ENCODE measurements around the gene NDUFB11. TPM values are rescaled to one million over a fixed set of nuclear protein-coding genes. Genes with fewer than 3 reads are reported as not detected.
"Not testable (repeated sequence)": the region's sequence is repeated elsewhere in the genome, so short reads cannot be mapped to it uniquely, and the experiment has no call there.

Gene NDUFB11
- total RNA-seq, 1 donor from 2014 or later = 98.8 TPM

DNA sequence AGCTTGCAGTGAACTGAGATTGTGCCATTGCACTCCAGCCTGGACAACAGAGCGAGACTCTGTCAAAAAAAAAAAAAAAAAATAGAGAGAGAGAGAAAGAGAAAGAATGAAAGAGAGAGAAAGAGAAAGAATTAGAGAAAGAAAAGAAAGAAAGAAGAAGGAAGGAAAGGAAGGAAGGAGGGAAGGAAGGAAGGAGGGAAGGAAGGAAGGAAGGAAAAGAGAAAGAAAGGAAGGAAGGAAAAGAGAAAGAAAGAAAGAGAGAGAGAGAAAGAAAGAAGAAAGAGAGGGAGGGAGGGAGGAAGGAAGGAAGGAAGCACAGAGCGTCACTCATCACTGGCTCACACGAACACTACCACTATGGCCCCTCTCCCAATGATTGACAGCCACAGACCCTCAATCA is 20.0 kb downstream of the NDUFB11 start:
- H3K36me3 Mint-ChIP-seq (ENCODE audit: low read depth); H3K9me3 Mint-ChIP-seq; H3K4me1 Mint-ChIP-seq (ENCODE audit: low read depth); H3K27me3 Mint-ChIP-seq (ENCODE audit: low read depth); H3K4me3 Mint-ChIP-seq (ENCODE audit: low read depth); intact Hi-C loops (cut with micrococcal nuclease); DNase-seq (ENCODE audit: low spot score); H3K27ac Mint-ChIP-seq: not testable (repeated sequence)

DNA sequence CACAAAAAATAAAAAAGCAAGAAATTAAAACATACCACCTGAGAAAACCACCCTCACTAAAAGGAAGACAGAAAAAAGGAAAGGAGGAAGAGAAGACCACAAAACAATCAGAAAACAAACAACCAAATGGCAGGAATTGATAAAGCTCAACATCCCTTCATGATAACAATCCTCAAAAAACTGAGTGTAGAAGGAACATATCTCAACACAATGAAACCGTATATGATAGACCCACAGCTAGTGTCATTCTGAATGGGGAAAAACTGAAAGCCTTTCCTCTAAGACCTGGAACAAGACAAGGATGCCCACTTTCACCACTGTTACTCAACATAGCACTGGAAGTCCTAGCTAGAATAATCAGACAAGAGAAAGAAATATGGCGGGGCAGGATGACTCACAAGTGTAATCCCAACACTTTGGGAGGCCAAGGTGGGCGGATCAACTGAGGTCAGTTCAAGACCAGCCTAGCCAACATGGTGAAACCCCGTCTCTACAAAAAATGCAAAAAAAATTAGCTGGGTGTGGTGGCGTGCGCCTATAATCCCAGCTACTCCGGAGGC is 27.9 kb downstream of the NDUFB11 start:
- H3K27me3 Mint-ChIP-seq (ENCODE audit: low read depth); intact Hi-C loops (cut with micrococcal nuclease); DNase-seq (ENCODE audit: low spot score); H3K4me1 Mint-ChIP-seq (ENCODE audit: low read depth); H3K27ac Mint-ChIP-seq; H3K9me3 Mint-ChIP-seq; H3K4me3 Mint-ChIP-seq (ENCODE audit: low read depth); H3K36me3 Mint-ChIP-seq (ENCODE audit: low read depth): not testable (repeated sequence)

GRCh38 chrX:47112316-47112954 is 32.1 kb downstream of the NDUFB11 start:
- no peak overlapping the region for H3K4me3 Mint-ChIP-seq (ENCODE audit: low read depth)
- no peak overlapping the region for H3K27ac Mint-ChIP-seq
- intact Hi-C loops (cut with micrococcal nuclease) = no loop called here
- H3K9me3 Mint-ChIP-seq = no peaks in the 10 kb centered on the region
- no peaks in the 10 kb centered on the region for H3K27me3 Mint-ChIP-seq (ENCODE audit: low read depth)
- DNase-seq (ENCODE audit: low spot score) = no peak
- H3K36me3 Mint-ChIP-seq (ENCODE audit: low read depth) = no peaks in the 10 kb centered on the region
- no peaks in the 10 kb centered on the region for H3K4me1 Mint-ChIP-seq (ENCODE audit: low read depth)

GRCh38 chrX:47110936-47111615 is 33.4 kb downstream of the NDUFB11 start:
- H3K9me3 Mint-ChIP-seq; H3K27me3 Mint-ChIP-seq (ENCODE audit: low read depth); H3K4me1 Mint-ChIP-seq (ENCODE audit: low read depth); H3K4me3 Mint-ChIP-seq (ENCODE audit: low read depth); DNase-seq (ENCODE audit: low spot score); H3K36me3 Mint-ChIP-seq (ENCODE audit: low read depth); intact Hi-C loops (cut with micrococcal nuclease); H3K27ac Mint-ChIP-seq: not testable (repeated sequence)

GRCh38 chrX:47101206-47101605 is 43.3 kb downstream of the NDUFB11 start:
- intact Hi-C loops (cut with micrococcal nuclease) = no loop called here
- no peak for DNase-seq (ENCODE audit: low spot score)
- Mint-ChIP-seq H3K27me3 (ENCODE audit: low read depth) (no peaks in the 10 kb centered on the region), H3K9me3 (no peaks in the 10 kb centered on the region), H3K27ac (no peak overlapping the region), H3K4me1 (ENCODE audit: low read depth) (no peaks in the 10 kb centered on the region), H3K36me3 (ENCODE audit: low read depth) (no peaks in the 10 kb centered on the region), H3K4me3 (ENCODE audit: low read depth) (no peak overlapping the region)

DNA sequence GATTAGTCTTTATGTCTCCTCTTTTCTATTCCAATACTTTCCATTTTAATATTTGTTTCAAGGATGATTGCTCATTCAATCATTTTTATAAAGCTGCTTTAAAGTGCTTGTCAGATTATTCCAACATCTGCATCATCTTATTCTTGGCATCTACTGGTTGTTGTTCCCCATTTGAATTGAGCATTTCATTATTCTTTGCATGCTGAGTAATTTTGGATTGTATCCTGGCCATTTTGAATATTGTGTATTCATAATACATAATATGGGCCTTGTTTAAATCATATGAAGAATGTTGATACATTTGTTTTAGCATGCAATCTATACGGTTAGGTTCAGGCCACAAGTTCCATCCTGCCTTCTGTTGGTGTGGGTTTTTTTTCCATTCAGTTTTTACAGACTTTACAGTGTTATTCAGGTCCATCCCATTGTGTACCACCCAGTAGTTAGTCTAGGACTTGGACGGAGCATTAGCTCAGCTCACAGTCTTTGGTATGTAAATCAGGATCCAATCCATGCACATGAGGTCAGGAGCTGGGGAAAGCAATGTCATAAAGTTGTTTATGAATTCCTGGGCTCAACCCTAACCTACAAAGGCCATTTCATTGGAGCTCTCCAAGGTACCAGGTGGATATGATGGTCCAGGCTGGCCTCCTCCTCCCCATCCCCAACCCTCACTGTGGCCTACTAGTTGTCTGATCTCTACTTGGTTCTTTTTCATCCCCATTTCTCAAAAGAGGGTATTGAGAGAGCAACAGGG is 46.0 kb downstream of the NDUFB11 start:
- no peak for DNase-seq (ENCODE audit: low spot score)
- Mint-ChIP-seq H3K36me3 (ENCODE audit: low read depth) (no peaks in the 10 kb centered on the region), H3K4me3 (ENCODE audit: low read depth) (no peak overlapping the region), H3K9me3 (no peaks in the 10 kb centered on the region), H3K4me1 (ENCODE audit: low read depth) (no peaks in the 10 kb centered on the region), H3K27ac (no peak overlapping the region), H3K27me3 (ENCODE audit: low read depth) (no peaks in the 10 kb centered on the region)
- intact Hi-C loops (cut with micrococcal nuclease) = no loop called here

- intact Hi-C loops (cut with micrococcal nuclease) = no loop called here
- Mint-ChIP-seq H3K27ac (no peak overlapping the region), H3K4me1 (ENCODE audit: low read depth) (no peaks in the 10 kb centered on the region), H3K36me3 (ENCODE audit: low read depth) (no peaks in the 10 kb centered on the region), H3K9me3 (no peaks in the 10 kb centered on the region), H3K4me3 (ENCODE audit: low read depth) (no peak overlapping the region), H3K27me3 (ENCODE audit: low read depth) (no peaks in the 10 kb centered on the region)
- DNase-seq (ENCODE audit: low spot score) = no peak
Observed at GRCh38 chrX:47097018-47097417, 47.5 kb downstream of the NDUFB11 start.

DNA sequence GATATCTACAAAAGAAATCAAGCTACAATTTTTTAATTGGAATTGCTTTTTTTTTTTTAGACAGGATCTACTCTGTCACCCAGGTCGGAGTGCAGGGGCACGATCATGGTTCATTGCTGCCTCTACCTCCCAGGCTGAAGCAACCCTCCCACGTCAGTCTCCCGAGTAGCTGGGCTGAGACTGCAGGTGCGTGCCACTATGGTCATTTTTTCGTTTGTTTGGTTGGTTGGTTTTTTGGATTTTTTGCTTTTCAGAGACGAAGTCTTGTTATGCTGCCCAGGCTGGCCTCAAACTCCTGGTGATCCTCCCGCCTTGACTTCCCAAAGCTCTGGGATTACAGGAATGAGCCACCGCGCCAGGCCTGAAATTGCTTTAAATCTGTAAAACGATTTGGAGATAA is 50.6 kb downstream of the NDUFB11 start:
- Mint-ChIP-seq H3K4me3 (ENCODE audit: low read depth) (no peak overlapping the region), H3K36me3 (ENCODE audit: low read depth) (no peaks in the 10 kb centered on the region), H3K27me3 (ENCODE audit: low read depth) (no peaks in the 10 kb centered on the region), H3K9me3 (no peaks in the 10 kb centered on the region), H3K27ac (no peak overlapping the region), H3K4me1 (ENCODE audit: low read depth) (peaks cover 14% of the 10 kb centered on the region)
- intact Hi-C loops (cut with micrococcal nuclease) = no loop called here
- no peak for DNase-seq (ENCODE audit: low spot score)

DNA sequence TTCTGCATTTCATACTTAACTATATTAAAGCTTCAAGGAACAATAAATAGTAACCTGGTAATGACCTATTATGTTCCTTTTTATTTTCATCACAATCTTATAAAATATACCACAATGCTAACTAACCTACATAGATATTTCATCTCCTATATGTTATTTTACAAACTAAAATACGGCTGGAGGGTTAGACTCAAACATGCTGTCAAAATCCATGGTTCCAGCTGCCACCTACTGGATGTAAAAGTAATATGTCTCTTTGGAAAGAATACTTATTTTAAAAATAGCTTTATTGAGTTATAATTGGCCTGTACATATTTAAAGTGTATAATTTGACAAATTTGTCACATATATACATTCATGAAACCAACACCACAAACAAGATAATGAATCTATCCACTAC is 51.3 kb downstream of the NDUFB11 start:
- DNase-seq (ENCODE audit: low spot score) = no peak
- H3K4me1 Mint-ChIP-seq (ENCODE audit: low read depth) = peaks cover 14% of the 10 kb centered on the region
- H3K36me3 Mint-ChIP-seq (ENCODE audit: low read depth) = no peaks in the 10 kb centered on the region

More for the DNA sequence above, 51.3 kb downstream of the NDUFB11 start:
- no peak overlapping the region for H3K27ac Mint-ChIP-seq
- no peaks in the 10 kb centered on the region for H3K27me3 Mint-ChIP-seq (ENCODE audit: low read depth)
- no peaks in the 10 kb centered on the region for H3K9me3 Mint-ChIP-seq
- intact Hi-C loops (cut with micrococcal nuclease) = no loop called here
- H3K4me3 Mint-ChIP-seq (ENCODE audit: low read depth) = no peak overlapping the region

Other genes starting within 250 kb of the NDUFB11 start
- gene JADE3, start 232.3 kb downstream of the NDUFB11 start, total RNA-seq = 3.0 and 3.8 TPM in 2 replicates
- not detected in 2 replicates for gene RGN, start 66.3 kb downstream of the NDUFB11 start, total RNA-seq
- 65.7 and 69.2 TPM in 2 replicates for gene RBM10, start 519 bp upstream of the NDUFB11 start, total RNA-seq
- gene UBA1, start 49.1 kb upstream of the NDUFB11 start, total RNA-seq = 242 and 250 TPM in 2 replicates
- gene CDK16, start 74.0 kb upstream of the NDUFB11 start, total RNA-seq = 71.2 and 80.6 TPM in 2 replicates
- 37.2 and 39.5 TPM in 2 replicates for gene USP11, start 88.3 kb upstream of the NDUFB11 start, total RNA-seq
- 0.25 TPM in 2 replicates for gene ZNF157, start 225.9 kb upstream of the NDUFB11 start, total RNA-seq